Measurements from ENCODE around the gene CCDC120. TPM values are rescaled to one million over a fixed set of nuclear protein-coding genes. Genes with fewer than 3 reads are reported as not detected.

CCDC120 gene
- total RNA-seq, 1 donor from 2014 or later: 22.5 TPM

DNA sequence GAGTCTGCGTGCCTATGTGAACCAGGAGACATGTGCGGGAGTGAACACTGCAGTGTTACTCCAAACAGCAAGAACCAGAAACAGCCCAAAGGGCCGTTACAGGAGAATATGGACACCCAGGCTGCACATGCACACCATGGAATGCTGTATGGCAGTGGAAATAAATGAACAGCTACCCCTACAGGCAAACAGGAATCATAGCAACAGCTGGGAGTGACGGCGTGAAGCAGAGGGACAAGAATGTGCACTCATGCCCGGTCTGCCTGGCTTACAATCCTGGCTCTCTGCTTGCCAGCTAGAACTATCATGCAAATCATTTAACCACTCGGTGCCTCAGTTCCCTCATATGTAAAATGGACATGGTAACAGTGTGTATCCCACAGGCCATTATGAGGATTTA, 48.1 kb downstream of the CCDC120 start:
- Mint-ChIP-seq H3K27me3 (ENCODE audit: unreplicated experiment) (peaks cover under 1% of the 10 kb centered on the region), H3K36me3 (ENCODE audit: low read depth, unreplicated experiment) (peaks cover 6% of the 10 kb centered on the region), H3K4me3 (ENCODE audit: unreplicated experiment) (no peak overlapping the region), H3K4me1 (ENCODE audit: unreplicated experiment) (no peaks in the 10 kb centered on the region), H3K9me3 (ENCODE audit: unreplicated experiment) (no peaks in the 10 kb centered on the region), H3K27ac (ENCODE audit: unreplicated experiment) (no peak overlapping the region)
- TF ChIP-seq, protein P1, sequence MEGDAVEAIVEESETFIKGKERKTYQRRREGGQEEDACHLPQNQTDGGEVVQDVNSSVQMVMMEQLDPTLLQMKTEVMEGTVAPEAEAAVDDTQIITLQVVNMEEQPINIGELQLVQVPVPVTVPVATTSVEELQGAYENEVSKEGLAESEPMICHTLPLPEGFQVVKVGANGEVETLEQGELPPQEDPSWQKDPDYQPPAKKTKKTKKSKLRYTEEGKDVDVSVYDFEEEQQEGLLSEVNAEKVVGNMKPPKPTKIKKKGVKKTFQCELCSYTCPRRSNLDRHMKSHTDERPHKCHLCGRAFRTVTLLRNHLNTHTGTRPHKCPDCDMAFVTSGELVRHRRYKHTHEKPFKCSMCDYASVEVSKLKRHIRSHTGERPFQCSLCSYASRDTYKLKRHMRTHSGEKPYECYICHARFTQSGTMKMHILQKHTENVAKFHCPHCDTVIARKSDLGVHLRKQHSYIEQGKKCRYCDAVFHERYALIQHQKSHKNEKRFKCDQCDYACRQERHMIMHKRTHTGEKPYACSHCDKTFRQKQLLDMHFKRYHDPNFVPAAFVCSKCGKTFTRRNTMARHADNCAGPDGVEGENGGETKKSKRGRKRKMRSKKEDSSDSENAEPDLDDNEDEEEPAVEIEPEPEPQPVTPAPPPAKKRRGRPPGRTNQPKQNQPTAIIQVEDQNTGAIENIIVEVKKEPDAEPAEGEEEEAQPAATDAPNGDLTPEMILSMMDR (IDR thresholded peaks at IDR 0.05; ENCODE audit: unreplicated experiment): no peak
- DNase-seq (ENCODE audit: low spot score): peak; percentile 7

DNA sequence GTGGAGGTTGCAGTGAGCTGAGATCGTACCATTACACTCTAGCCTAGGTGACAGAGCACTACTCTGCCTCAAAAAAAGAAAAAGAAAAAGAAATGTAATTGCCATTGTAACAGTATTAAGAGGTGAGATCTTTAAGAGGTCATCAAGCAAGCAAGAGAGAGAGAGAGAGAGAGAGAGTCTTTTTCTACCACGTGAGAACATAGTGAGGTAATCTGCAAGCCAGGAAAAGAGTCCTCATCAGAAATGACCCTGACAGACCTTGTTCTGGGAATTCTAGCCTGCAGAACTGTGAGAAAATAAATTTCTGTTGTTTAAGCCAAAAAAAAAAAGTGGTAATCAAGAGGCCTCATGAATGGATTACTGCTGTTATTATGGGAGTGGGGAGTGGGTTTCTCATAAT, 49.8 kb downstream of the CCDC120 start:
- Mint-ChIP-seq H3K4me3 (ENCODE audit: unreplicated experiment) (no peak overlapping the region), H3K4me1 (ENCODE audit: unreplicated experiment) (no peaks in the 10 kb centered on the region), H3K36me3 (ENCODE audit: low read depth, unreplicated experiment) (peaks cover 9% of the 10 kb centered on the region), H3K27ac (ENCODE audit: unreplicated experiment) (no peak overlapping the region), H3K27me3 (ENCODE audit: unreplicated experiment) (no peaks in the 10 kb centered on the region), H3K9me3 (ENCODE audit: unreplicated experiment) (no peaks in the 10 kb centered on the region)
- no peak for DNase-seq (ENCODE audit: low spot score)
- TF ChIP-seq, protein P1 (IDR thresholded peaks at IDR 0.05; ENCODE audit: unreplicated experiment): no peak

DNA sequence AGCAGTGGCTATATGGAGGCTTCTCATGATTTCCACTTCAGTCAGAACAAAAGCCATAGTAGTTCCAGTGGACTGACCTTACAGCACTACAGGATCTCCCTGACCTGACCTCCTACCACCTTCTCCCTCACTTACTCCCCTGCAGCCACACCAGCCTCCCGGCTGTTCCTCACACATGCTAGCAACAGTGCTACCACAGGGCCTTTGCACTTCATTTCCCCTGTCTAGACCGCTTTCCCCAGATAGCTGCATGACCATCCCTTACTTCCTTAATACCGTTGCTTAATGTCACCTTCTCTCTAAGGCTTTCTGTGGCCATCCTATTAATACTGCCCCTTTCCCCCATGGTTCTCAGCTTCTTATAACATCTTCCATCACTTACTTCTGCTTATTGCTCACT, 51.6 kb downstream of the CCDC120 start:
- Mint-ChIP-seq H3K9me3 (ENCODE audit: unreplicated experiment) (no peaks in the 10 kb centered on the region), H3K27me3 (ENCODE audit: unreplicated experiment) (no peaks in the 10 kb centered on the region), H3K4me3 (ENCODE audit: unreplicated experiment) (no peak overlapping the region), H3K27ac (ENCODE audit: unreplicated experiment) (no peak overlapping the region), H3K36me3 (ENCODE audit: low read depth, unreplicated experiment) (peaks cover 9% of the 10 kb centered on the region), H3K4me1 (ENCODE audit: unreplicated experiment) (no peaks in the 10 kb centered on the region)
- no peak for DNase-seq (ENCODE audit: low spot score)
- TF ChIP-seq, protein P1 (IDR thresholded peaks at IDR 0.05; ENCODE audit: unreplicated experiment): no peak

DNA sequence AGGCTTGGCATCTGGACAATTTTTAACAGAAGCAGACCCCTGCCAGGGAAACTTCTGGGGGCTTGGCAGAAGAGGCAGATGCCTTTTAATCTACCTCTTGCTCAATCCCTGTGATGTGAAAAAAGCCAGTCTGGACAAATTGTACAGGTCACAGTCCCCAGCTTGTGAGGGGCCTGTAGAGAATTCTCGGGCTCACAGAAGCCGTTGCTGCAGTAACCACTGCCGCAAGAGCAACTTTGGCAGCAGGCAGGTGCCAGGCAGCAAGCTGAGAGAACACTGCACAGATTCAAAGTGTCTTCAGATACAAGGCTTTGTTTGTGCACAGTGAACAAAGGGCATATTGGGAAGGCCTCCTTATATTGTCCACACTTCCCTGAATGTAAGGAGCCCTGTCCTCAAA, 53.0 kb downstream of the CCDC120 start:
- H3K36me3 Mint-ChIP-seq (ENCODE audit: low read depth, unreplicated experiment): peaks cover 18% of the 10 kb centered on the region
- TF ChIP-seq, protein P1 (IDR thresholded peaks at IDR 0.05; ENCODE audit: unreplicated experiment): no peak
- H3K4me1 Mint-ChIP-seq (ENCODE audit: unreplicated experiment): no peaks in the 10 kb centered on the region
- H3K27ac Mint-ChIP-seq (ENCODE audit: unreplicated experiment): no peak overlapping the region
- DNase-seq (ENCODE audit: low spot score): no peak
- H3K9me3 Mint-ChIP-seq (ENCODE audit: unreplicated experiment): no peaks in the 10 kb centered on the region
- H3K4me3 Mint-ChIP-seq (ENCODE audit: unreplicated experiment): no peak overlapping the region
- no peaks in the 10 kb centered on the region for H3K27me3 Mint-ChIP-seq (ENCODE audit: unreplicated experiment)

DNA sequence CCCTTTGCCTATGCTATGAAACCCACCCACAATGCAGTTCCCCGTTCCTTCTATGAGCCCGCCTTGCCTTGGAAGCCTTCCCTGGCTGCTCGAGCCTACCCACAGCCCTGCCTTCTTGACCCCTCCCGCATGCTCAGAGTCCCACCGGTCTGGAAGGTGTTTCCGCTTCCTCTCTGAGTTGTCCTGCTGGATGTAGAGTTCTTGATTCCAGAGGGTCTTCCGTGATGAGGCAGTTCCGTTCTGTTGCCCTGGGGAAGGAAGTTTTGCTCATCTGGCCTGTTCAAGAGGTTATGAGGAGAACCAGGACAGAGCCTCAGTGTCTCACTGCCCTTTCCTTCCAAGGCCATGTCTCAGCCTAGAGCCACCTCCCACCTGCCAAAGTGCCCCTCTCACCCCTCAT, 57.3 kb downstream of the CCDC120 start:
- H3K4me1 Mint-ChIP-seq (ENCODE audit: unreplicated experiment): no peaks in the 10 kb centered on the region
- no peak for DNase-seq (ENCODE audit: low spot score)
- H3K27me3 Mint-ChIP-seq (ENCODE audit: unreplicated experiment): no peaks in the 10 kb centered on the region
- no peak overlapping the region for H3K27ac Mint-ChIP-seq (ENCODE audit: unreplicated experiment)
- H3K4me3 Mint-ChIP-seq (ENCODE audit: unreplicated experiment): no peak overlapping the region
- H3K36me3 Mint-ChIP-seq (ENCODE audit: low read depth, unreplicated experiment): peaks cover 19% of the 10 kb centered on the region
- TF ChIP-seq, protein P1 (IDR thresholded peaks at IDR 0.05; ENCODE audit: unreplicated experiment): no peak
- H3K9me3 Mint-ChIP-seq (ENCODE audit: unreplicated experiment): no peaks in the 10 kb centered on the region

Measured in endothelial cell (in vitro differentiated cells).